Mesendoderm (in vitro differentiated cells): Measurements from ENCODE around the gene STPG3.

ENCODE experiments used
- DNase-seq: peaks from one replicate; pipeline ENCODE4 v3.0.0; 2013
- H2AK5ac ChIP-seq: 2 replicates; pipeline ENCODE4 v1.6.1; 2013; ENCODE audit warnings: low read length, inconsistent platforms
- H2BK120ac ChIP-seq: 2 replicates; pipeline ENCODE4 v1.6.1; 2013; ENCODE audit warnings: low read depth, mild to moderate bottlenecking, low read length, moderate library complexity, mixed read lengths
- H2BK15ac ChIP-seq: replicated peaks from 2 replicates; pipeline ENCODE4 v1.6.1; 2013; ENCODE audit warnings: low read depth, mild to moderate bottlenecking, moderate library complexity
- H2BK5ac ChIP-seq: 2 replicates; pipeline ENCODE4 v1.6.1; 2013; ENCODE audit warnings: low read length, inconsistent platforms
- H3K18ac ChIP-seq: 2 replicates; pipeline ENCODE4 v1.6.1; 2013; ENCODE audit warnings: mild to moderate bottlenecking, low read length, mixed read lengths
- H3K23ac ChIP-seq: one replicate; pipeline ENCODE4 v1.6.1; 2013; ENCODE audit warnings: low read length
- H3K27ac ChIP-seq: 2 replicates; pipeline ENCODE4 v1.5.1; 2013; ENCODE audit warnings: low read depth, mild to moderate bottlenecking, inconsistent platforms, low read length, moderate library complexity
- H3K27me3 ChIP-seq: 2 replicates; pipeline ENCODE4 v1.6.1; 2013; ENCODE audit warnings: low read length, control low read depth, mild to moderate bottlenecking, inconsistent platforms; ENCODE audit not compliant: insufficient read depth, poor library complexity
- H3K36me3 ChIP-seq: 2 replicates; pipeline ENCODE4 v1.6.1; 2013; ENCODE audit warnings: low read length, inconsistent platforms; ENCODE audit not compliant: control insufficient read depth, insufficient read depth
- H3K4ac ChIP-seq: one replicate; pipeline ENCODE4 v1.6.1; 2013; ENCODE audit warnings: low read depth, mild to moderate bottlenecking, low read length, moderate library complexity
- H3K4me1 ChIP-seq: 2 replicates; pipeline ENCODE4 v1.6.1; 2013; ENCODE audit warnings: low read depth, low read length, inconsistent platforms; ENCODE audit not compliant: control insufficient read depth
- H3K4me2 ChIP-seq: 2 replicates; pipeline ENCODE4 v1.6.1; 2013; ENCODE audit warnings: low read length
- H3K4me3 ChIP-seq: 2 replicates; pipeline ENCODE4 v1.5.1; 2013; ENCODE audit warnings: mild to moderate bottlenecking, low read length
- H3K56ac ChIP-seq: one replicate; pipeline ENCODE4 v1.6.1; 2013; ENCODE audit warnings: low read length
- H3K79me1 ChIP-seq: 2 replicates; pipeline ENCODE4 v1.6.1; 2013; ENCODE audit warnings: low read length, inconsistent platforms
- H3K79me2 ChIP-seq: 2 replicates; pipeline ENCODE4 v1.6.1; 2013; ENCODE audit warnings: mild to moderate bottlenecking, low read length; ENCODE audit not compliant: control insufficient read depth, insufficient read depth
- H3K9ac ChIP-seq: 2 replicates; pipeline ENCODE4 v1.6.1; 2013; ENCODE audit warnings: low read length, inconsistent platforms
- H4K5ac ChIP-seq: one replicate; pipeline ENCODE4 v1.6.1; 2013; ENCODE audit warnings: low read length
- H4K8ac ChIP-seq: one replicate; pipeline ENCODE4 v1.6.1; 2013; ENCODE audit warnings: low read depth, mild to moderate bottlenecking, control low read depth, low read length, moderate library complexity
- WGBS: extraction: QIAGEN DNeasy Blood & Tissue Kit; methylation state at CpG from one replicate; pipeline ENCODE4 v1.1.7; 2013; ENCODE audit warnings: low lambda C conversion rate, missing lambda C conversion rate; ENCODE audit not compliant: insufficient coverage; ENCODE audit errors: extremely low coverage; 5-methylcytosine and 5-hydroxymethylcytosine counted together

Gene STPG3

DNA sequence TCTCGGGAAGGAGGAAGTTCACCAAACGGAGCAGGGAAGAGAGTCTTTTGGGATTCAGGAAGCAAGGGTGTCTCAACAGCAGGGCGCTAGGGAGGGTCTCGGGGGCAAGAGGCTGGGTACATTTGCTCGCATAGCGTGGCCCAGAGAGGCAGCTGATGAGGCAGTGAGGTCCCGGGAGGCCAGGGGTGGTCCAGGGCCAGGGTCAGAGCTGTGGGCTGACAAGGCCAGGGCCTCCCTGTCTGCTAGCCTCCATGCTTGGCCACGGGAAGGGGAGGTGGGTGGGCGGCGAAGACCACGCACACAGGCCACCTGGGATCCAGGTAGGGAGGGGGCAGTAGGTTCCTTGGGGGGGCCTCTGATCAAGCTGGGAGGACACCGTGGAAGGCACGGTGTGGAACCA, 39.6 kb upstream of the STPG3 start:
- no peaks in the 10 kb centered on the region for H3K4me1 ChIP-seq
- no peak overlapping the region for H3K18ac ChIP-seq
- H4K5ac ChIP-seq = no peak overlapping the region
- H4K8ac ChIP-seq = no peak overlapping the region
- H3K36me3 ChIP-seq = peaks cover 4% of the 10 kb centered on the region
- no peak overlapping the region for H2BK120ac ChIP-seq
- no peak overlapping the region for H3K4ac ChIP-seq
- H2BK5ac ChIP-seq = no peak overlapping the region
- no peak overlapping the region for H3K27ac ChIP-seq
- no peaks in the 10 kb centered on the region for H3K27me3 ChIP-seq
- H2BK15ac ChIP-seq = no peak overlapping the region
- H3K4me2 ChIP-seq = no peak overlapping the region
- peaks cover 10% of the 10 kb centered on the region for H3K79me1 ChIP-seq
- no peak overlapping the region for H2AK5ac ChIP-seq
- H3K9ac ChIP-seq = no peak overlapping the region
- no peak overlapping the region for H3K23ac ChIP-seq
- peaks cover 7% of the 10 kb centered on the region for H3K79me2 ChIP-seq
- H3K56ac ChIP-seq = no peak overlapping the region
- no peak overlapping the region for H3K4me3 ChIP-seq
- WGBS = no CpG with 5 or more reads among the region's 13 CpGs
- no peak for DNase-seq

DNA sequence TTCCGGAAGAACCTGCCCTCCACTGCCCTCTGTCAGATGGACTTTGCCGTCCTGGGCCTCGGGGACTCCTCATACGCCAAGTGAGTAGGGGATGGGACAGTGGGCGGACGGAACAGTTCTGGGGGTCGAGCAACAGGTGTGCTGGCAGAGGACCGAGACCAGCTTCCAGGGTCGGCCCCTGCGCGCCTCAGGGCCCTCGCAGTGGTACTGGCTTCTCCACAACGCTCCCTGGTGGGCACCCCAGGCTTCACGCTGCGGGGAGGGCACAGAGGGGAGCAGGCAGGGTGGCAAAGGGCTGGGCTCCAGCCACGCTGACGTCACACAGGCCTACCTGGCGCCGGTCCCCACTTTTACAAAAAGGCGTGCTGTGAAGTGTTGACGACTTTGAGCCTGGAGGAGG, 38.6 kb upstream of the STPG3 start:
- no CpG with 5 or more reads among the region's 21 CpGs for WGBS
- Histone ChIP-seq H2BK15ac (no peak overlapping the region), H3K4me1 (no peaks in the 10 kb centered on the region), H3K27ac (no peak overlapping the region), H3K56ac (no peak overlapping the region), H3K18ac (no peak overlapping the region), H2BK5ac (no peak overlapping the region), H3K9ac (no peak overlapping the region), H3K23ac (no peak overlapping the region), H4K8ac (no peak overlapping the region), H2AK5ac (no peak overlapping the region), H2BK120ac (no peak overlapping the region), H3K36me3 (peaks cover 1% of the 10 kb centered on the region), H3K4me3 (no peak overlapping the region), H3K79me2 (no peaks in the 10 kb centered on the region), H3K27me3 (no peaks in the 10 kb centered on the region), H4K5ac (no peak overlapping the region), H3K4me2 (no peak overlapping the region), H3K4ac (no peak overlapping the region), H3K79me1 (peaks cover under 1% of the 10 kb centered on the region)
- DNase-seq = no peak

DNA sequence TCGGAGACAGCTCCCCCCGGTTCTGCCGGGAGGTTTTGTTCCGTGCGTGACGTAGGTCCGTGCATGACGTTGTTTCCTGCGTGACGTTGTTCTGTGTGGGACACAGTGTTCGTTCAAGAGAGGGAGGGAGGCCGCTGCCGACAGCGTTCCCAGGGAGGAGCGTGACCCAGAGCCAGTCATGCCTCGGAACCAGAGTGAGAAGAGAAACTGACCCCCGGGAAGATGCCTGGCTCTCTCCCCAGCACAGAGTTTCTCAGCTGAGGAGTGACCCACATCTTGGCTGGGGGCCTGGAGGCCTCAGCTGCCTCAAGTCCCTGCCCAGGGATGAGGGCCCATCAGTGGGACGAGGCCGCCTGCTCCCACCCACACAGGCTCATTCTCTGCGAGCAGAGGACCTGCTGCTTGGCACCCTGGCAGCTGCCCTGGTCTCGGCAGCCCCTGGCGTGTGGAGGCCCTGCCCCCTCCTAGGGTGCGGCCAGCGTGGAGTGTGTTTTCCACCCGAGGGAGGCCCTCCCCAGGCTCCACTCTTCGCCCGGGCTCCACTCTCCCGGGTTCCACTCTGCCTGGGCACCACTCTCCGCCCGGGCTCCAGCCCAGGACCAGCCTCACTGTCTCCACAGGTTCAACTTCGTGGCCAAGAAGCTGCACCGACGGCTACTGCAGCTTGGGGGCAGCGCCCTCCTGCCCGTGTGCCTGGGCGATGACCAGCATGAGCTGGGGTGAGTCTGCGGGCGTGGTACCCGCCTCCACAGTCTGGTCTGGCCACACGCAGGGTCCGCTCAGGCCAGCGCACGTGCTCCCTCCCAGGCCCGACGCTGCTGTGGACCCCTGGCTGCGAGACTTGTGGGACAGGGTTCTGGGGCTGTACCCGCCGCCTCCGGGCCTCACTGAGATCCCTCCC, 37.7 kb upstream of the STPG3 start:
- no peak overlapping the region for H3K4me3 ChIP-seq
- H3K4me2 ChIP-seq = no peak overlapping the region
- H3K9ac ChIP-seq = no peak overlapping the region
- no peak overlapping the region for H3K4ac ChIP-seq
- H2BK15ac ChIP-seq = no peak overlapping the region
- no peak overlapping the region for H3K56ac ChIP-seq
- H3K27ac ChIP-seq = no peak overlapping the region
- H4K8ac ChIP-seq = no peak overlapping the region
- H2AK5ac ChIP-seq = no peak overlapping the region
- no peaks in the 10 kb centered on the region for H3K4me1 ChIP-seq
- H3K27me3 ChIP-seq = no peaks in the 10 kb centered on the region
- no peak overlapping the region for H2BK5ac ChIP-seq
- no peak overlapping the region for H3K18ac ChIP-seq
- WGBS = no CpG with 5 or more reads among the region's 49 CpGs
- no peaks in the 10 kb centered on the region for H3K79me2 ChIP-seq
- H3K23ac ChIP-seq = no peak overlapping the region
- DNase-seq = no peak
- no peak overlapping the region for H2BK120ac ChIP-seq
- H3K79me1 ChIP-seq = no peaks in the 10 kb centered on the region
- H3K36me3 ChIP-seq = peaks cover 1% of the 10 kb centered on the region
- no peak overlapping the region for H4K5ac ChIP-seq

- Histone ChIP-seq H3K18ac (no peak overlapping the region), H3K56ac (no peak overlapping the region), H3K79me2 (no peaks in the 10 kb centered on the region), H4K8ac (no peak overlapping the region), H2BK15ac (no peak overlapping the region), H2BK5ac (no peak overlapping the region), H3K27me3 (no peaks in the 10 kb centered on the region), H2AK5ac (no peak overlapping the region), H3K27ac (no peak overlapping the region), H3K9ac (no peak overlapping the region), H3K79me1 (no peaks in the 10 kb centered on the region), H3K4ac (no peak overlapping the region), H4K5ac (no peak overlapping the region), H3K4me1 (peaks cover 5% of the 10 kb centered on the region), H2BK120ac (no peak overlapping the region), H3K23ac (no peak overlapping the region), H3K4me2 (no peak overlapping the region), H3K36me3 (peaks cover 1% of the 10 kb centered on the region), H3K4me3 (no peak overlapping the region)
- WGBS = no CpG with 5 or more reads among the region's 19 CpGs
- DNase-seq = no peak
Observed at GRCh38 chr9:137214620-137215019, 36.5 kb upstream of the STPG3 start.

DNA sequence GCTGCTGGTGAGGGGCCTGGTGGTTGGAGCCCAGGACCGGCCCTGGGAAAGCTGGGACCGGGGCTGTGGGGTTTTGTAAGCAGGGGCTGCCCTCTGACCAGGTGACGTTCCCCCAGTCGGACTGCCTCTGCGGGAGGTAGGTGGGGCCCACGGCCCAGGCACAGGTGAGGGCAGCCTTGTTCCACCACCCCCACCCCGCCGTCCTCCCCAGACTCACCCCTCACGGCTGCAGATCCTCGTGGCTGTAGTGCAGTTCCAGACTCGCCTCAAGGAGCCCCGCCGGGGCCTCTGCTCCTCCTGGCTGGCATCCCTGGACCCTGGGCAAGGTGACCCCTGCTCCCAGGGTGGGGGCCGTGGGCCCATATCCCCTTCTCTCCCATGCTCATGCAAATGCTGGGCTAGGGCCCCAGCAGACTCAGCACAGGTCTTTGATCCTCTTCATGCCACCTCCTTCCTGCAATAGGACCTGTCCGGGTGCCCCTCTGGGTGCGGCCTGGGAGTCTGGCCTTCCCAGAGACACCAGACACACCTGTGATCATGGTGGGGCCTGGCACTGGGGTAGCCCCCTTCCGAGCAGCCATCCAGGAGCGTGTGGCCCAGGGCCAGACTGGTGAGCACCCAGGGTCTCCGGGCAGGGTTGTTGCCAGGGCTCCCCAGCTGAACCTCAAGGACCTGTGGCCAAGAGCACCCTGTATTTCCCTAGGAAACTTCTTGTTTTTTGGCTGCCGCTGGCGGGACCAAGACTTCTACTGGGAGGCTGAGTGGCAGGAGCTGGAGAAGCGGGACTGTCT, 35.7 kb upstream of the STPG3 start:
- H3K27me3 ChIP-seq = no peaks in the 10 kb centered on the region
- no peak overlapping the region for H3K18ac ChIP-seq
- no peak for DNase-seq
- no peaks in the 10 kb centered on the region for H3K79me2 ChIP-seq
- H3K4me2 ChIP-seq = no peak overlapping the region
- H3K79me1 ChIP-seq = no peaks in the 10 kb centered on the region
- WGBS = no CpG with 5 or more reads among the region's 22 CpGs
- H4K8ac ChIP-seq = no peak overlapping the region
- no peak overlapping the region for H2BK5ac ChIP-seq
- H3K36me3 ChIP-seq = peaks cover 1% of the 10 kb centered on the region
- no peak overlapping the region for H3K9ac ChIP-seq
- no peak overlapping the region for H2BK15ac ChIP-seq
- H2AK5ac ChIP-seq = no peak overlapping the region
- H3K23ac ChIP-seq = no peak overlapping the region
- no peak overlapping the region for H3K56ac ChIP-seq
- H2BK120ac ChIP-seq = no peak overlapping the region
- no peak overlapping the region for H3K4me3 ChIP-seq
- peaks cover 5% of the 10 kb centered on the region for H3K4me1 ChIP-seq
- no peak overlapping the region for H4K5ac ChIP-seq
- no peak overlapping the region for H3K4ac ChIP-seq
- H3K27ac ChIP-seq = no peak overlapping the region
